GM15510 (cell line): ENCODE data around the gene GFOD1.

Experiments
- POLR2A ChIP-seq: IDR thresholded peaks from 3 replicates; pipeline ENCODE4 v1.6.1; 2011; ENCODE audit warnings: borderline replicate concordance; ENCODE audit not compliant: insufficient read length; ENCODE audit errors: extremely low read depth

GFOD1 gene

GRCh38 chr6:13480631-13481501 lies 6.5 kb downstream of the GFOD1 start:
- no peak for TF ChIP-seq POLR2A

GRCh38 chr6:13479971-13480434 lies 7.4 kb downstream of the GFOD1 start:
- TF ChIP-seq POLR2A = no peak

- TF ChIP-seq POLR2A = no peak
Observed at GRCh38 chr6:13479206-13479800, 8.1 kb downstream of the GFOD1 start.

- no peak for TF ChIP-seq POLR2A
Observed at GRCh38 chr6:13478525-13478966, 8.9 kb downstream of the GFOD1 start.

- TF ChIP-seq POLR2A = no peak
Observed at GRCh38 chr6:13474787-13475186, 12.6 kb downstream of the GFOD1 start.

GRCh38 chr6:13474360-13474759 lies 13.0 kb downstream of the GFOD1 start:
- TF ChIP-seq POLR2A = no peak

- TF ChIP-seq POLR2A = no peak
Observed at GRCh38 chr6:13473768-13474165, 13.6 kb downstream of the GFOD1 start.

GRCh38 chr6:13472976-13473767 lies 14.2 kb downstream of the GFOD1 start:
- TF ChIP-seq POLR2A = no peak

- TF ChIP-seq POLR2A = no peak
Observed at GRCh38 chr6:13472099-13472498, 15.3 kb downstream of the GFOD1 start.

- no peak for TF ChIP-seq POLR2A
Observed at GRCh38 chr6:13471184-13471583, 16.2 kb downstream of the GFOD1 start.

GRCh38 chr6:13470238-13471140 lies 16.9 kb downstream of the GFOD1 start:
- TF ChIP-seq POLR2A = no peak

- TF ChIP-seq POLR2A = no peak
Observed at GRCh38 chr6:13469693-13470092, 17.7 kb downstream of the GFOD1 start.

GRCh38 chr6:13468839-13469238 lies 18.6 kb downstream of the GFOD1 start:
- TF ChIP-seq POLR2A = no peak

- TF ChIP-seq POLR2A = no peak
Observed at GRCh38 chr6:13467216-13467600, 20.2 kb downstream of the GFOD1 start.
